ENCODE data around the gene NANOS3.
"Not testable (repeated sequence)": the region's sequence is repeated elsewhere in the genome, so short reads cannot be mapped to it uniquely, and the experiment has no call there.

The NANOS3 gene

DNA sequence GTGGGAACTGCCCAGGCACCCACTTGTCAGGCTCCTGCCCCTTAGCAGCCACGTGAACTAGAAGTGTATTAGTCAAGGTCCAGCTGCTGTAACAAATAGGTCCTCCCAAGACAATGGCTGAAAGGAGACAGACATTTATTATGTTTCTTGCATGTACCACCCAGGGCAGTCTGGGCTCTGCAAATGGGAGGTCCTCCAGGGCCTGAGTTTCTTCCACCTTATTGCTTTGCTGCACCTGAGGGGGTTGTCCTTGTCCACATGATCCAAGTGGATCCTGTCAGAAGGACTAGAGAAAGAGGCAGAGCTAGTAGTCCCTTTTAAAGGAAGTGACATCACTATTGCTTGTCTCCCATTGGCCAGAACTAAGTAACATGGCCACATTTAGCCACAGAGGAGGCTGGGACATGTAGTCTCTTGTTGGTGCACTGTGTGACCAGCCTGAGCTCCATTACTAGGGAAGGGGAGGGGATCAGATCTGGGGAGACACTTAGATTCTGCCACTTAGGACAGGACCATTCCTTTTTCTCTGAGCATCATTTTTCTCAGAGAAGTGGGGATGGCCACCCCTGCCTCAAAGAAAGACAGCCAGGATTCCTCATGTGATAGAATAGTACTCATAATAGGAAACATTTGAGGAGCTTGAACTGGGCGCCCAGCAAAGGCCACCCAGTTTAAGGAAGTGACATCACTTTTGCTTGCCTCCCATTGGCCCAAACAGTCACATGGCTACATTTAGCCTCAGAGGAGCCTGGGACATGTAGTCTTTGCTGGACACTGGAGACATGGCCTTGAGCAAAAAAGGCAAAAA lies 44.2 kb downstream of the NANOS3 start:
- DNase-seq (ENCODE audit: extremely low read depth, low read depth) = no peak
- TF ChIP-seq, protein P1, sequence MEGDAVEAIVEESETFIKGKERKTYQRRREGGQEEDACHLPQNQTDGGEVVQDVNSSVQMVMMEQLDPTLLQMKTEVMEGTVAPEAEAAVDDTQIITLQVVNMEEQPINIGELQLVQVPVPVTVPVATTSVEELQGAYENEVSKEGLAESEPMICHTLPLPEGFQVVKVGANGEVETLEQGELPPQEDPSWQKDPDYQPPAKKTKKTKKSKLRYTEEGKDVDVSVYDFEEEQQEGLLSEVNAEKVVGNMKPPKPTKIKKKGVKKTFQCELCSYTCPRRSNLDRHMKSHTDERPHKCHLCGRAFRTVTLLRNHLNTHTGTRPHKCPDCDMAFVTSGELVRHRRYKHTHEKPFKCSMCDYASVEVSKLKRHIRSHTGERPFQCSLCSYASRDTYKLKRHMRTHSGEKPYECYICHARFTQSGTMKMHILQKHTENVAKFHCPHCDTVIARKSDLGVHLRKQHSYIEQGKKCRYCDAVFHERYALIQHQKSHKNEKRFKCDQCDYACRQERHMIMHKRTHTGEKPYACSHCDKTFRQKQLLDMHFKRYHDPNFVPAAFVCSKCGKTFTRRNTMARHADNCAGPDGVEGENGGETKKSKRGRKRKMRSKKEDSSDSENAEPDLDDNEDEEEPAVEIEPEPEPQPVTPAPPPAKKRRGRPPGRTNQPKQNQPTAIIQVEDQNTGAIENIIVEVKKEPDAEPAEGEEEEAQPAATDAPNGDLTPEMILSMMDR (IDR thresholded peaks at IDR 0.05; ENCODE audit: low read depth, low read length) = no peak

DNA sequence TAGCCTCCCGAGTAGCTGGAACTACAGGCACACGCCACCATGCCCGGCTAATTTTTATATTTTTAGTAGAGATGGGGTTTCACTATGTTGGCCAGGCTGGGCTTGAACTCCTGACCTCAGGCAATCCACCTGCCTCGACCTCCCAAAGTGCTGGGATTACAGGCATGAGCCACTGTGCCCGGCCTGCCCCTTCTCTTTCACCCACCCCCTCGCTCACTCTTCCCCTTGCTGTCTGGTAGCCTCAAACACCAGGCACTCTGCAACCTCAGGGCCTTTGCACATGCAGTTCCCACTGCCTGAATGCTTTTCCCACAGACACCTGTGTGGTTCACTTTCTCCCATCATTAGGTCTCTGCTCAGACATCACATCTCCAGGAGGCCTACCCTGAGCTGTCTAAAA lies 45.2 kb downstream of the NANOS3 start:
- DNase-seq (ENCODE audit: extremely low read depth, low read depth) = not testable (repeated sequence)

DNA sequence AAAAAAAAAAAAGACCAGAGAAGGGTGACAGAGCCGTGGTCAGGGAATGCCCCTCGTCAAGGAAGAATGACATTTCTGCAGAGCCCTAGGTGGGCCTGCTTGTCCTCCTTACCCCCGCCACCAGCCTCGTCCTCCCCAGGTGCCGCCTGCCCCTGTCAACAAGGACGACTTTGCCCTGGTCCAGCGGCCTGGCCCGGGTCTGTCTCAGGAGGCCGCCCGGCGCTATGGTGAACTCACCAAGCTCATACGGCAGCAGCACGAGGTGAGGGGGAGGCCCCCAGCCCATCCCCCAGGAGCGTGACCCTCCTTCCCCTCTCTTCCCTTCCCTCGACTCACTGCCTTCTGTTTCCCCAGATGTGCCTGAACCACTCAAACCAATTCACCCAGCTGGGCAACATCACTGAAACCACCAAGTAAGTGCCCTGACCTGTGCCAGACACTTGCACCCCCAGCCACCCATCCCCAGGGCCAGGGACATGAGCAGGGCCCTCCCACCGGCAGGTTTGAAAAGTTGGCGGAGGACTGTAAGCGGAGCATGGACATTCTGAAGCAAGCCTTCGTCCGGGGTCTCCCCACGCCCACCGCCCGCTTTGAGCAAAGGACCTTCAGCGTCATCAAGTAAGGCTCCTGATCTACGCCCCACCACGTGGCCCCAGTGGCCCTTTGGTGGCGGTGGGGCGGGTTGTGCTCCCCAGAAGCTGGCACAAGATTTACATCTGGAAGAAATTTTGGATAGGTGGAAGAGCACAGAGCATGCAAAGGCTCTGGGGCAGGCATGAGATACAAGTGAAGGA lies 46.5 kb downstream of the NANOS3 start:
- no peak for DNase-seq (ENCODE audit: extremely low read depth, low read depth)
- TF ChIP-seq, protein P1 (IDR thresholded peaks at IDR 0.05; ENCODE audit: low read depth, low read length) = no peak

DNA sequence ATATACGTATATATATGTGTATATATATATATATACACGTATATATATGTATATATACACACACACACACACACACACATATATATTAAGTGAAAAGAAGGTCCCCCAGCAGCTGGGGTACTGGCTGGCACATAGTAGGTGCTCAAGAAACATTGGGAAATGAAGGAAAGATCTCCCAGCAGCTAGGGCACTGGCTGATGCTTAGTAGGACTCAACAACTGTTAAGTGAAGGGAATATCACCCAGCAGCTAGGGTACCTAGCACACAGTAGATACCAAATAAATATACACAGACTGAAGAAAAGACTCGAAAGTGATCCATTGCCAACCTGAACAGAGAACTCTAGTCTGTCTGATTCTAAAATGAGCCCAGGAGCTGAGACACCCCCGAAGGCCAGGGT lies 49.1 kb downstream of the NANOS3 start:
- TF ChIP-seq, protein P1 (IDR thresholded peaks at IDR 0.05; ENCODE audit: low read depth, low read length) = no peak
- DNase-seq (ENCODE audit: extremely low read depth, low read depth) = no peak

DNA sequence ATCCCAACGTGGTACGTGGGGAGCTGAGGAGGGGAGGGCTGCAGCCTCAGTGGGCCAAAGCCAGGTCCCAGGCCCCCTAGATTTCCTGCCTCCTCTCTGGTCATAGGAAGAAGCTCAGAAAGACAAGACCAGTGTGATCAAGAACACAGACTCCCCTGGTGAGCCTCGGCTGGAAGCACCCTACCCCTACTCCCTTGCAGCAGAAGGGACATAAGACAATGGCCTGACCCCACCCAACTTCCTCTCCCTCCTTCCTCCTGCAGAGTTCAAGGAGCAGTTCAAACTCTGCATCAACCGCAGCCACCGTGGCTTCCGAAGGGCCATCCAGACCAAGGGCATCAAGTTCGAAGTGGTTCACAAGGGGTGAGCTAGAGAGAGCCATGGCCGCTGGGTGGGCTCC lies 49.8 kb downstream of the NANOS3 start:
- TF ChIP-seq, protein P1 (IDR thresholded peaks at IDR 0.05; ENCODE audit: low read depth, low read length) = no peak
- no peak for DNase-seq (ENCODE audit: extremely low read depth, low read depth)

DNA sequence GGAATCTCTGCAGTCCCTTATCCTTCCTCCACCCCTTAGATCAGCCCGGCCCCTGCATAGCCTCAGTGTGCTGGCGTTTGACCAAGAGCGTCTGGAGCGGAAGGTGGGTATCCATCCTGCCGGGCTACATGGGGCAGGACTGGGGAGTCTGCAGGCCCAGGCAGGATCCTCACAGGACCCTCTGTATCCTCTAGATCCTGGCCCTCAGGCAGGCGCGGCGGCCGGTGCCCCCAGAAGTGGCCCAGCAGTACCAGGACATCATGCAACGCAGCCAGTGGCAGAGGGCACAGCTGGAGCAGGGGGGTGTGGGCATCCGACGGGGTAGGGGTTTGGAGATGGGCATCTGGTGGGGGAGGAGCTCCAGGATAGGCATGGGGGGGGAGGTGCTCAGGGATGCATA lies 52.4 kb downstream of the NANOS3 start:
- TF ChIP-seq, protein P1 (IDR thresholded peaks at IDR 0.05; ENCODE audit: low read depth, low read length) = no peak
- no peak for DNase-seq (ENCODE audit: extremely low read depth, low read depth)

DNA sequence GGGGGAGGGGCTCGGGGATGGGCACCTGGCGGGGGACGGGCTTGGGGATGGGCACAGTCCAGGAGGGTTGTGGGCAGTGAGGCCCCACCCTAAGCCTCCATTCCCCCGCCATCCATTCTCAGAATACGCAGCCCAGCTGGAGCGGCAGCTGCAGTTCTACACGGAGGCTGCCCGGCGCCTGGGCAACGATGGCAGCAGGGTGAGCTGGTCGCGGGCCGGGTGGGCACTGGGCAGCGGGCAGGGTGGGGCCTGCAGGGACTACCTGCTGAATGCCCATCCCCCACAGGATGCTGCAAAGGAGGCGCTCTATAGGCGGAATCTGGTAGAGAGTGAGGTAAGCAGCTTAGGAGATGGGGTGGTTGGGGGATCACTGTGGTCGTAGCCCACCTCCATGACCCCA lies 53.0 kb downstream of the NANOS3 start:
- no peak for DNase-seq (ENCODE audit: extremely low read depth, low read depth)
- TF ChIP-seq, protein P1 (IDR thresholded peaks at IDR 0.05; ENCODE audit: low read depth, low read length) = no peak

All from AG09319 (cell line).